Aorta (tissue), 5 donors: ENCODE data around the gene SPECC1L. TPM values are rescaled to one million over a fixed set of nuclear protein-coding genes. Genes with fewer than 3 reads are reported as not detected.
"Not testable (repeated sequence)": the region's sequence is repeated elsewhere in the genome, so short reads cannot be mapped to it uniquely, and the experiment has no call there.

ENCODE experiments used
- ATAC-seq: fragments of 200-7000 bp; cut with Tn5 transposase; one replicate; pipeline ENCODE4 v1.9.1; 2022; ENCODE audit warnings: moderate library complexity; ENCODE audit not compliant: low FRiP score
- DNase-seq, 2 donors: peaks; one replicate each; pipeline ENCODE4 v3.0.0-alpha.2; 2020
- H3K27ac ChIP-seq, 2 donors: one replicate each; pipeline ENCODE4 v1.5.1; 2013; ENCODE audit warnings: low read length in 2 of 2, mild to moderate bottlenecking in 2 of 2, moderate library complexity in 2 of 2, control low read depth in 1 of 2, inconsistent platforms in 1 of 2, low read depth in 1 of 2
- H3K27me3 ChIP-seq, 2 donors: one replicate each; pipeline ENCODE4 v1.6.1; 2013; ENCODE audit warnings: control low read depth in 1 of 2, low read length in 1 of 2, mild to moderate bottlenecking in 1 of 2, moderate library complexity in 1 of 2; ENCODE audit not compliant: insufficient read depth in 2 of 2, control insufficient read depth in 1 of 2
- H3K36me3 ChIP-seq, 2 donors: one replicate each; pipeline ENCODE4 v1.6.1; 2013; ENCODE audit warnings: control low read depth in 1 of 2, low read length in 1 of 2, mild to moderate bottlenecking in 1 of 2; ENCODE audit not compliant: insufficient read depth in 2 of 2, control insufficient read depth in 1 of 2
- H3K4me1 ChIP-seq, 2 donors: one replicate each; pipeline ENCODE4 v1.6.1; 2013; ENCODE audit warnings: low read length in 2 of 2, control low read depth in 1 of 2, mild to moderate bottlenecking in 1 of 2, moderate library complexity in 1 of 2; ENCODE audit not compliant: insufficient read depth in 2 of 2, control insufficient read depth in 1 of 2
- H3K4me3 ChIP-seq, 2 donors: one replicate each; pipeline ENCODE4 v1.5.1; 2013; ENCODE audit warnings: low read length in 2 of 2, control low read depth in 1 of 2, mild to moderate bottlenecking in 1 of 2
- H3K9me3 ChIP-seq: one replicate; pipeline ENCODE4 v1.6.1; 2013; ENCODE audit warnings: mild to moderate bottlenecking, low read length; ENCODE audit not compliant: control insufficient read depth
- WGBS, 2 donors: extraction: QIAGEN DNeasy Blood & Tissue Kit; methylation state at CpG; one replicate each; pipeline ENCODE4 v1.1.7; 2013; 5-methylcytosine and 5-hydroxymethylcytosine counted together
- intact Hi-C, 2 donors: fragments of 100-400 bp; cut with DNase I; formaldehyde crosslinking; loops; one replicate each; pipeline versions ENCODE4 v1.14.2 to v1.15.0; 2022
- polyA plus RNA-seq, 2 donors: library from polyadenylated mRNA; stranded (reverse); fragments of 200-250 nt; gene quantifications; one replicate each; pipeline ENCODE4 v1.2.3, GENCODE V29; 2013
- total RNA-seq, 2 donors: library from RNA; stranded (reverse); fragmentation: NEBNext Ultra II Directional; extraction: Animal tissue kit (Norgen Biotek cat#: 25700); gene quantifications; one replicate each; pipeline ENCODE4 v1.2.1, GENCODE V29; 2021
- donor health status: healthy with polysubstance abuse.
- donor health status: Bipolar disorder and iron deficiency.
- donor health status: DM: no; HTN: no; CAD: no.
- donor health status: DM: no; HTN: no; CAD: no.
- donor health status: DM: yes; HTN: yes; CAD: no.

SPECC1L gene
- total and polyA plus RNA-seq, 4 donors: 15.0 to 92.0 (median 47.7) TPM

- peak in 1 of 2 donors; percentile 42 for DNase-seq
Observed at GRCh38 chr22:24256136-24256535, 14.5 kb upstream of the SPECC1L start.

GRCh38 chr22:24256736-24257135 lies 13.9 kb upstream of the SPECC1L start:
- intact Hi-C loops, H3K9me3 ChIP-seq, ATAC-seq, H3K4me1 ChIP-seq, H3K36me3 ChIP-seq, H3K27ac ChIP-seq, H3K27me3 ChIP-seq, H3K4me3 ChIP-seq: not testable (repeated sequence)
- DNase-seq: peak in 1 of 2 donors; percentile 38
- 93 to 94% methylated on average over 6 of the region's 7 CpGs for WGBS, 2 donors

More at GRCh38 chr22:24256136-24256535, 14.5 kb upstream of the SPECC1L start:
- H3K9me3 ChIP-seq, H3K4me1 ChIP-seq, H3K36me3 ChIP-seq, ATAC-seq, H3K27ac ChIP-seq, H3K27me3 ChIP-seq, intact Hi-C loops, H3K4me3 ChIP-seq: not testable (repeated sequence)
- WGBS, 2 donors: 94 to 97% methylated on average over 7 to 12 of the region's 13 CpGs

GRCh38 chr22:24259459-24259858 lies 11.2 kb upstream of the SPECC1L start:
- not testable (repeated sequence) for H3K36me3 ChIP-seq
- 2 to 5% methylated on average over 5 to 6 of the region's 10 CpGs for WGBS, 2 donors

DNA sequence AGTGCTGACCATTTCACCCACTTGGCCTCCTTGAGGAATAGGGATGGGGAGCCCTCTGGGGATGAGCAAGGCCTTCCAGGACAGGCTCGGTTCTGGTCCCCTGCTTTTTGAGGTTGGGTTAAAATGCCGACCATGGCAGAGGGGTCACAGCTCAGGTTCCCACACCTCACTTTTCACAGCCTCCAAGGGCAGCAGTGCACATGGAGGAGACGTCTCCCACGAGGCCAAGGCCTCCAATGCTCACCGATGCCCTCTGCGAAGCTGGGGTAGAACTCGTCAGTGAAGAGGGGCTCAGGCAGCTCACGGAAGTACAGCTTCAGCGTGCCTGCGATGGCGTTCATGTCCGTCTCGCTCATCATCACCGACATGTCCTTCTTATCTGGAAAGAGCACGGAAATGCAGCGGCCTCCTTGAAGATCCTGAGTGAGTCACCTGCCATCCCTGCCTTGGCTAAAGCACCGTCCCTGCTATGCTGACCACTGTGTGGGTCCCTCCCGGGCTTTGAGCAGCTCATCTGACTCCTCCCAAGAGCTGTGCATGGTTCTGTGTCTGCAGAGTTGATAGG lies 8.4 kb upstream of the SPECC1L start:
- peak in 1 of 2 donors; percentile 76 for DNase-seq
- H3K27me3 ChIP-seq, H3K36me3 ChIP-seq, ATAC-seq, H3K27ac ChIP-seq, H3K4me1 ChIP-seq, intact Hi-C loops, H3K4me3 ChIP-seq, H3K9me3 ChIP-seq: not testable (repeated sequence)
- 94 to 96% methylated on average over 18 of the region's 18 CpGs for WGBS, 2 donors

More at GRCh38 chr22:24259459-24259858, 11.2 kb upstream of the SPECC1L start:
- H3K27me3 ChIP-seq, H3K4me3 ChIP-seq, H3K27ac ChIP-seq, H3K4me1 ChIP-seq, H3K9me3 ChIP-seq, intact Hi-C loops, ATAC-seq: not testable (repeated sequence)
- DNase-seq: peak; percentile 78 to 92

DNA sequence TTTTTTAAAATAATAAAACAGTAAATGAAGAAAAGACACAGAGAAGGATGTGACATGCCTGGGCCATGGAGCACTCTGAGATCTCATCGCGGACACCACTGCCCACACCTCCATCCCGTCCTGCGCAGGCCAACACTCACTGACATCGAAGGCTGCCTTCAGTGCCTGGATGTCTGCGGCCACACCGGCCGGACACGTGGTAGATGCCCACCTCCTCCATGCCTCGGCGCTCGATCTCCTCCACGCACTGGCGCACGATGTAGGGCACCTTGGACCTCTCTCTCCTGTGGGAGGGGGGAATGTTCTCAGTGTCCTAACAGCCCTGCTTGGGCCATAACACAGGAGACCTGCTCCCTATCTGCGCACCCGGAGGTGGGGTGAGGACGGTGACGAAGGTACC lies 7.2 kb upstream of the SPECC1L start:
- intact Hi-C loops, H3K27me3 ChIP-seq, H3K4me3 ChIP-seq, H3K27ac ChIP-seq, H3K4me1 ChIP-seq, H3K36me3 ChIP-seq, H3K9me3 ChIP-seq, ATAC-seq: not testable (repeated sequence)
- DNase-seq: peak in 1 of 2 donors; percentile 59
- WGBS, 2 donors: 93 to 97% methylated on average over 15 to 19 of the region's 19 CpGs

- H3K9me3 ChIP-seq, DNase-seq, H3K27ac ChIP-seq, ATAC-seq, H3K4me3 ChIP-seq, intact Hi-C loops, H3K4me1 ChIP-seq, H3K36me3 ChIP-seq, H3K27me3 ChIP-seq: not testable (repeated sequence)
- WGBS, 2 donors: 93% methylated on average over 3 of the region's 9 CpGs
Observed at GRCh38 chr22:24264329-24264896, 6.2 kb upstream of the SPECC1L start.

DNA sequence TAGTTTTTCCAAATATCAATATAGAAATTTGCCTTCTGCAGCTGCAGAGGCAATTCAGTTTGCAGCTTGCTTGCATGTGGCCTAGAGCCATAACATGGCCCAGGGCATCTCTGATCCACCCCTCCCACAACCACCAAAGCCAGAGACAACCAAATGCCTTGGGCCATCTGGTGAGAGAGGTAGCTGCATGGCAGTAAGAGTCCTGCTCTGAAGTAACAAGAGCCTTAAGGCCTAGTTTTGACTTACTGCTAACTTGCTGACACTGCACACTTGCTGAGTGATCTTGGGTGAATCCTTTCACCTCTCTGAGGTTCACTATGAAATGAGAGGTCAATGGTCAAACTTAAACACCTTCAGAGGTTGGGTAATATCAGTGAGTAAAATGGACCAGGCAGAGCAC lies 4.9 kb upstream of the SPECC1L start:
- DNase-seq (no peak), ATAC-seq (no peak)
- Histone ChIP-seq H3K4me3 (no peak overlapping the region), H3K9me3 (no peaks in the 10 kb centered on the region), H3K27me3 (no peaks in the 10 kb centered on the region), H3K27ac (no peak overlapping the region), H3K4me1 (no peaks in the 10 kb centered on the region), H3K36me3 (no peaks in the 10 kb centered on the region)
- intact Hi-C loops: no loop called here

GRCh38 chr22:24266495-24266894 lies 4.1 kb upstream of the SPECC1L start:
- H3K36me3 ChIP-seq, DNase-seq, H3K27me3 ChIP-seq, H3K9me3 ChIP-seq, H3K4me3 ChIP-seq, intact Hi-C loops, H3K4me1 ChIP-seq, H3K27ac ChIP-seq, ATAC-seq: not testable (repeated sequence)
- WGBS, 2 donors: 90 to 93% methylated on average over 6 of the region's 6 CpGs

DNA sequence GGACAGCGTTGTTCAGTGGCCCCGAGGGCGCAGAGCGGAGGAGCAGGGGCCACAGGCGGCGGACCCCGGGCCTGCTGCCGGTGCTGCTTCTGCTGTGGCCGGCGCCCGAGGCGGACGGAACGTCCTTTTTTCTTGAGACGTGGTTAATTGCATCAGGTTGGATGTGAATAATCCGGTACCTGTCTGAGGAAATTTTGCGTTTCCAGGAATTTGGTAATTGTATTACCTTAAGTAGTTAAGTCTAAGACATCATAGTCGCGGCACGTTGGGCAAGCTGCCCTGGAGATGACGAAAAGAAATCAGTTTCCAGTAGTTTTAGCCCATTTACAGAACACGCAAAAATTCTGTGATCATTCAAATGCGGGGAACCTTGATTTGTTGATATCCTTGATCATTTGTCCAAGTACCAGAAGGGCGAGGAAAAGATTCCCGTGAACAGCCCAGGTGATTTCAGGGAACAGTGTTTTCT lies 789 bp downstream of the SPECC1L start:
- H3K4me3 ChIP-seq: peak overlapping the region; percentile 43 to 99
- 0 to 1% methylated on average over 25 of the region's 25 CpGs for WGBS, 2 donors
- no peaks in the 10 kb centered on the region for H3K27me3 ChIP-seq
- H3K27ac ChIP-seq: peak overlapping the region; percentile 72 to 94
- DNase-seq (peak in 1 of 2 donors; percentile 52), ATAC-seq (no peak)
- H3K4me1 ChIP-seq: no peaks in the 10 kb centered on the region
- intact Hi-C loops: no loop called here
- H3K9me3 ChIP-seq: no peaks in the 10 kb centered on the region
- H3K36me3 ChIP-seq: no peaks in the 10 kb centered on the region
